CD4-positive, alpha-beta T cell treated with Interferon alpha-2 for 1 hour (primary cell): Measurements from ENCODE around the gene MED27.

Experiments used
- DNase-seq, 2 donors: peaks; one replicate each; pipeline ENCODE4 v3.0.0-alpha.2; 2020 to 2022

MED27 gene

GRCh38 chr9:131994364-131995125, 85.1 kb downstream of the MED27 start:
- DNase-seq, result no peak

DNA sequence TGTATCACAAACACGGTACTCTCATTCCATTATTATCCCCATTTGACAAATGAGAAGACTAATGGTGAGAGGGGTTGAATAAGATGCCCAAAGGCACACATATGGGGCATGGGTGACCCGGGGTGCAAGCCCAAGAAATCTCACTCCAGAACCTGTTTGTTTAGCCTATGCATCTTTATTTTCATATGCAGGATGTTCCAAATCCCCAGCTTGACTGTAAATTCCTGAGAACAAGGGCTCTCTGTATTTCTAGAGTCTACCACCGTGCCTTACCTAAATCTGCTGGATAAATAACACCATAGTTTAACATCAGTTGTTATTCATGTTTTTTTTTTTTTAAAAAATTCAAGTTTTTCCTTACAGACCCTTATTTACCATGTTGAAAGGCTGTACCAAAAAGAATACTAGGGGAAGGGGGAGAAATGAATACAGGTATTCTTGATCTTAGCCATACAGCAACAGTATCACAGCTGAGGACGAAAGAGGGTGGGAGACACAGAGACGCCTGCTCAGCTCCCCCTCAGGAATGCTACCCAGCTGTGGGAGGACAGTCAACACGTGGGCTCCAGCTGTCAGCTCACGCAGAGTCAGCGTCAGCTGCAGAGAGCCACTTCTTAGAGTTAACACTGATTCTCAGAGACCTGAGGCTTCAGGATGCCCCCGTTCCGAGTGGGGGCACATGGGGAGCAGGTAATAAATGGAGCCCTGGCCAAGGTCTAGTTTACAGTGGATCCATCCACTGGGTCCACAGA, 86.6 kb downstream of the MED27 start:
- no peak for DNase-seq

DNA sequence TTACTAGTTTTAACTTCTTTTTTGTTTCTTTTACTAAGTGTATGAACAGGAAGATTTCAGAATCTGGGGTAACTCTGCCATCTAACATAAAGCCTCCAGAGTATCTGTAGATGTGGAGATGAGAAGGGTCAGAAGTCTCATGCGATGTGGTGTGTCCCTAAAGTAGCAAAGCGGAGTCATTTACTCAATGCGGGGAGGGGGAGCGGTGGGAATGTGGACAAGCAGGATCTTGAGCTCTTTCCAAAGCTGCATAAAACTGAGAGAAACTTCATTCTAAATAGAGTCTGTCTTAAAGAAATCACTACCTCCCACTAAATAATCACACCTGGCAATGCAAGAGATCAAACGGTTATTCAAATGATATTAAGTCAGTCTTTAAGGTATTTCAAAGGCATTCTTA, 92.4 kb downstream of the MED27 start:
- no peak for DNase-seq

- no peak for DNase-seq
Observed at GRCh38 chr9:131986576-131986975, 93.1 kb downstream of the MED27 start.

GRCh38 chr9:131986089-131986488, 93.6 kb downstream of the MED27 start:
- DNase-seq, result no peak

- DNase-seq, result no peak
Observed at GRCh38 chr9:131984564-131984963, 95.1 kb downstream of the MED27 start.

GRCh38 chr9:131982671-131983239, 96.9 kb downstream of the MED27 start:
- DNase-seq, result no peak

- DNase-seq, result no peak
Observed at GRCh38 chr9:131982102-131982501, 97.6 kb downstream of the MED27 start.

- DNase-seq, result no peak
Observed at GRCh38 chr9:131981116-131981776, 98.4 kb downstream of the MED27 start.

DNA sequence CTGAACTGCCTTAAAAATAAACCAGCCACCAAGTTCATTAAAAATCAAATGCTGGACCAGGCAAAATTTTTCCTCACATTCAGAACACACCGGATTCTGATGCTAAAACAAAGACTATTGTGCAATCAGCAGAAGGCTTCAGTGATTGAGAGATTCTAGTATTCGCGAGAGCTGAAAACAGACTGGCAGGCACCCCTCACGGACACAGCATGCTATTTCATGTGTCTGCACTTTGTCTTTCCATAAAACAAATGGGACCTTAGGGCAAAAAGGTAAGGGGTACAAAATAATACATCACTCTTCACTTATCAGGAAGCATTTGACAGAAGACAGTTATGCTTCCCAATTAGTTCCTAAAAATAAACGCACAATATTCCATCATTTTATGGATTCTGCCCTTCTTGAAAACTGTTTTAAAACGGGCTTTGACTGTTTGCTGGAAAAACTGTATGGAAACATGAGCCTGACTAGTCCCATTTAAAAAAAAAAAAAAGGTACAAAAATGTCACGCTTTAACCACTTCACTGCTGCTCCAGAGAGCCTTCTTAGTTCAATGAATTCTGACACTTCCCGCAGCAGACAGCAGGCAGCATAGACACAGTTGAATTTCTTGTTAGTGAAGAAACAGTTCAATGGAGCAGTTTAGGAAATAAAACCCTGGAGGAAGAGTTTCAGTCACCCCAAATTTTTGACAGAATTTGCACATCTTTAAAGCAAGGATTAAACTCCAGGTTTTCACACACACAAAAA, 99.2 kb downstream of the MED27 start:
- DNase-seq, result no peak

DNA sequence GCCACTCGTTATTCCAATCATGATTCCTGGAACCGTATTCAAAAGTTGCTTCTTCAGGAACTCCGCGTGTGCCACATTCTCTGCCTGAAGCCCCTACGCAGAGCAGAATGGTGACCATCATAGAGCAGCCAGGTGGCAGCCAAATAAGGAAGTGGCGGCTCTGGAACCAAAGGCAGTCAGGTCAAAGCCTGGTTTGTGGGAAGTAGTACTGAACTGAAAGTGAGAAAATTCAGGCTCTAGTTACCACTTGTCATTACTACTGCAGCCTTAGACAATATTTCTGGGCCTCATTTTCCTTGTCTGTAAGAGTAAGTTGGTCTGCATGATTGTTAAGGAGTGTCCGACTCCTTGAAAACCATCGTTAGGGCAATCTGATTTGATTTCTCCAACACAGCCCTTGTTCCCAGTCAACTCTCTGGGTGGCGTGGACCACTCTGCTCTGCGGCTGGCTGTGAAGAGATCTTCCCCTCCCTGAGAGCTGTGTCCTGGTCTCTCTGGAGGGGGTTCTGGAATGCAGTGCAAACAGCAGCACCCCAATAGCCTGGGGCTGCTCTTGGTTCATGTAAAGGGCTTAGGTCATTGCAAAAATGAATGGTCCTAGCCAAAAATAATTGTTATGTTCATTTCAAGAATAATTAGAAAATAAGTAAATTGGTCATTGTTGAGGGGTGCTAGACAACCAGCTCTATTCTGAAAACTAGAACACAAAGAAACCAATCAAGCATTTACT, 102.4 kb downstream of the MED27 start:
- no peak for DNase-seq

GRCh38 chr9:131976157-131977108, 103.2 kb downstream of the MED27 start:
- DNase-seq, result no peak

- DNase-seq, result no peak
Observed at GRCh38 chr9:131972889-131973288, 106.8 kb downstream of the MED27 start.

- DNase-seq, result no peak
Observed at GRCh38 chr9:131971482-131972074, 108.1 kb downstream of the MED27 start.

DNA sequence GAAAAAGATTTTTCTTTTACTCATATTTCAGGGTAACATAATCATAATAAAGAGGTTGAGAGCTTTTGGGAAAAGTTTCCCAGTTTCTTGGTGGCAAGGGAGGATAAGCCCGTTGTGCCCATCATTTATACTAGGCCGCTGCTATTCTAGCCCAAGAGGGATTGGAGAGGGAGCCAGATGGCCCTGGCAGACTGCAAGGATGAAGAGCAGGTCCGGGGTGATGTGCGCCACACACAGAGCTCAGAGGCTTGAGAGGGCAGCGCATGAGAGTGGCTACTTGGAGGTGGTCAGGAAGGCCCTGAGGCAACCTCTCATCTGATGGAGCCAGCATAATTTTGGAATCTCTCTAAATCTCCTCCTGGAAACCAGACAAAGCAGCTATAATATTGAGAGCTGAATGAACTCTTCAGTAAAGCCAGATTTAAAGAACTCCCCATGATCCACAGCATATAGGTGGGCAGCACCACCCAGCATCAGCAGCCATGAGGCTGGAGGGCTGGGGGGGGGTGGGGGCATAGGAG, 110.1 kb downstream of the MED27 start:
- DNase-seq, result no peak

GRCh38 chr9:131968632-131969031, 111.0 kb downstream of the MED27 start:
- no peak for DNase-seq

- DNase-seq, result no peak
Observed at GRCh38 chr9:131965841-131966240, 113.8 kb downstream of the MED27 start.

- DNase-seq, result no peak
Observed at GRCh38 chr9:131965103-131965502, 114.6 kb downstream of the MED27 start.

GRCh38 chr9:131963072-131964030, 116.3 kb downstream of the MED27 start:
- DNase-seq, result no peak
